Amniotic stem cell (primary cell): ENCODE measurements around the gene BCL2.
"Not testable (repeated sequence)": the region's sequence is repeated elsewhere in the genome, so short reads cannot be mapped to it uniquely, and the experiment has no call there.

Experiments used
- DNase-seq: peaks from one replicate; lab custom pipeline; 2025; lab: John Stamatoyannopoulos, UW

The BCL2 gene

DNA sequence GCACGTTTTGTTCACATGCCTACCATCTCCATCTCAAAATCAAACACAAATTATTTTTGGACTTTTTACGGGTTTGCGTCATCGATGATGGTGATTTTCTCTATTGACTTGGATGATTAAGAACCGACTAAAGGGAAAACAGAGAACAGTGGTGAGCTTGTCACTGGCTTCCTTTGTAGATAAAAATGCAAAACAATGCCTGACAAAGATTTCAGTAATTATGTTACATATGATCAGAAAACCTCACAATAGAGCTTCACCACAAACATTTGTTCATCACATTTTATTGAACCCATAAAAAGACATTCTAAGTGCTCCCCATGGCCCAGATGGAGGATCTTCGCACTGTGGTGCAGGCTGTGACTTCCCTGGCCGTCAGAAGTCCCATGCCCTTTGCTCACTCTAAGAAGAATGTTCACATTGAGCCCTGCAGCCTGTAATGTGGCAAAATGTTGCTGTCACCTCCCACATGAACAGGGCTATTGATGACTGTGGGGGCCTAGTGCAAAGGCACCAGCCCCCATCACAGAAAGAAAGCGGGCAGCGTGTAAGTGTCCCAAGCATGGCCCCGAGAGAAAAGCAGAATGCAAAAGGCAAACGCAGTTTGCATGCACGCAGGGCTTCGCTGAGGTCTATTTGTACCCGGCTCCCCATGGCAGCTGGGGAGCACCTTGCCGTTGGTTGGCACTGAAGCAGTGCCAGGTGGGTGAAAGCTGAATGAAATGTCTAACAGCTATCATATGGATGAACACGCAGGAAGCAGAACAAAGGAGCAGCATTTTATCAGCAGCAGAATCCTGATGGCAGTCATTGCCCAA is 60.6 kb downstream of the BCL2 start:
- DNase-seq: no peak

DNA sequence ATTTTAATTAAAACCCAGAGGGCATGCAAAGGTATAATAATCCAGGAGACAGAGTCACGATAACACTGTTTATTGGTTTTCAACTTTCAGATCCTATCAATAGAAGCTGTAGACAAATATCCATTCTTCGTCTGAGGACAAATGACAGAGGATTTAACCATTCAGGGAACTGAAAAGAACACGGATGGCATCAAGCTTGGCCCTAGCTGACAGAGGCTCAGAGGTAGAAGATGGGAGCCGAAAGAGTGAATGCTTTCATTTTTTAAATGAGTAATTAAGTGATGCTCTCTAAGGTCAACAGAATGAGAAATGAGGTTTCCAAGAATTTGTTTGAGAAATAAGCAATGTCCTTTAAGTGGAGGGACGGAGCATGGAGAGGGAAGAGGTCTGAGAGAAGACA is 62.1 kb downstream of the BCL2 start:
- no peak for DNase-seq

DNA sequence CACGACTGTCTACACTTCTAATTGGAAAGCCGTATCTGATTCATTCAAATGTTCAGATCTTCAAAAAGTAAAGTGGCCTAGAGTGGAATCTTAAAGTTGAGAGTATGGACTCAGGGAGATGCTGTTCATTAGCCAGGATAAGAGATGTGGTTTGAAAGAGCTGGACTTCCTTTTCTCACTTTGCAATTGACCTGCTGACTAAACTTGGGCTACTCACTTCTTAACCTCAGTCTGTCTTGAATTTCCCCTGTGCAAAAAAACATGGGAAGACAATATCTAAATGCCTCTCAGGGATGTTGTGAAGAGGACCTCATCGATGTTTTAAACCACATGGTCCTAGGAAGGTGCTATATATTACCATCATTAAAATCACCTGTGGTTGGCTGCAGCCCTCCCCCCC is 64.1 kb downstream of the BCL2 start:
- DNase-seq: no peak

DNA sequence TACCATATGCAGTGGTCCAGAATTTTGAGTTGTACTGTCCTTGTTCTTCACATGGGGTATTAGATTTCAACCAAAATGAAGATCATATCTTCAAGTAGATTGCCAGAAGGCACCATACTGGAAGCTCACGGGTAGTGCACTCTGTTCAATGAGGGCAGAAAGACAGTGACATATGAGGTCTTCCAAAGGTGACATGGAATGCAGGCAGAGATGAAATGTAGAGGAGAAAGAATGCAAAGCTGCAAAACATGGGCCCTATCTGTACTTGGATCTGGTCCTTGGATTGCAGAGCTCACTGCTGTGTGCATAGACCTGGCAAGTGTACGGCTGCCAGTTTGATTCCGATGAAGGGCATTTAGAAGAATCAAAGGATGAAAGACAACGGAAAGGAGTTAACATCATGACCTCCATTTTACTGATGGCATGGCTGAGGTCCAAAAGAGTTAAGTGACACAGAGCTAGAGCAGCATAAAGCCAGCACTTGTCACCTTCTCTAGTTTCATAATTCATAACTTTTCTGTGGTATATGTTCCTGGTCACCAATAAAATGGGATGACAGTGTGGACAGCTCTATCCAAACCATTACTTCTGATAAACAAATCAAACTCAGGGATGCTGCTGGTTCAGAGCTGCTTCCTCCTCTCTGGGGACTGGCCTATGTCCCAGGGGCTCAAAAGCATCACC is 64.7 kb downstream of the BCL2 start:
- DNase-seq: no peak

DNA sequence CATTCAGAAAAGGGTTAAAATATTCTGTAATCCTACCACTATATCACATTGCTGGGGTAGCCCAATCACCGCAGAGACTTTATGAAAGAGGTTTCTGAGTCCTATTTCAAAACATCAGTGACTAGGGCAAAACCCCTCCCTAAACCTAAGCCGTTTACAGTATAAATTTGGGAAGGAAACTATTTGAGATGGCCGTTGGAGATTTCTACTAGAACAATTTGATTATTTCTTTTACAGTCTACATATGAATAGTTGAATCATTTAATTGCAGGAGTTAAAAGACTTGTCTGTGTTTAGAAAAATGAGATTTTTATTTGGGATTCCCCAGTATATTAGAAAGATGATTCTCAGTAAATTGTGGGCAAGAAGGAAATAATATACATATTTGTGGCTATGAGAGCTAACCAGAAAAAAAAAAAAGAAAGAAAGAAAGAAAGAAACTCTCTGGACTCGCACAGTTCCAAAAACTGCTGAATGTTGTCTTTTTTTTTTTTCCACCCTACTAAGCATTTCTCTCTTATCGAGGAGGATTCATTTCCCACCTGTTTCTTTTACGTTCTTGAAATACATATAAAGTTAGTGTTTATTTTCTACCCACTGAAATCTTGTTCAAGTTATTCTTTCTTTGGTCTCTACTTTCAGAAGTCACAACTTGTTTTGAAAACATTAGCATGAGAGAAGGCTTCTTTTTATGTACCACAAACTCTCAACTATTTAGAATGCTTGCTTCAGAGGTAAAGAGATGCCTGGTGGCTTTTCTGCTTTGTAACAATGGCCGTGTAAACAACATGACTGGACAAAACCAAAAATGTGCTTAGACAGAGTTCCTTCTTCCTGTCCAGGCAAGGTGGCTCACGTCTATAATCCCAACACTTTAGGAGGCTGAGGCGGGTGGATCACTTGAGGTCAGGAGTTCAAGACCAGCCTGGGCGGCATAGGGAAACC is 65.9 kb downstream of the BCL2 start:
- peak; percentile 27 for DNase-seq

DNA sequence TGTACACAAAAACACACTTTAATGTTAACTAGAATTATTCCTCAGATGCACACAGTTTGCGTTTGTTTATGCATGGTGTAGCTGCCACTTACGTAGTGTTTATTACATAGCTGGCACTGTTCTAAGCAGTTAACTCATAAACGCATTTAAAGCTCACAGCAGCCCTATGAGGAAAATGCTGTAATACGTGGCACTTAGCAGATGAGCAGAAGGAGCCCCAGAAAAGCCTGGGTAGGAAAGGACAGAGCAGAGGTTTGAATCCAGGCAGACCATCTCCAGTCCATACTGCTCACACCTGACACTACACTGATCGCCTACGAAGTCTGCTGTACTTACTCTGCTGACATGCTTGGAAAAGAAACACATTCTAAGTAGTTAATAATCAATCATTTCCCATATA is 66.6 kb downstream of the BCL2 start:
- DNase-seq: no peak

DNA sequence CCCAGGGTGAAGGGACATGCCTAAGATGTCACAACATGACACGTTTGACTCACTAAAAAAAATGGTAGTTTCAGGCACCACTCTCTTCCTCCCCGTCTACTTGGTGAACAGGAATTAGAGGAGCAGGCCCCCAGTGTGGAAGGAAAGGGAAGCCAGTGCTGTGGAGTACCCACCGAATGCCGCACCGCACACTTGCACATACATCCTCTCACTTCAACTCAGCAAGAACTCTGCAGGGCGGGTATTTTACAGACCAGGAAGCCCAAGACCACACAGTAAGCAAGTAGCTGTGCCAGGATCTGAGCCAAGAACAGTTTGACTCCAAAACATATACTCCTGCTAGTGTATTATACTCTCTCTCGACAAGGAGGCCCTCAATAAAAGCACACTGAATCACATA is 69.8 kb downstream of the BCL2 start:
- DNase-seq: no peak

DNA sequence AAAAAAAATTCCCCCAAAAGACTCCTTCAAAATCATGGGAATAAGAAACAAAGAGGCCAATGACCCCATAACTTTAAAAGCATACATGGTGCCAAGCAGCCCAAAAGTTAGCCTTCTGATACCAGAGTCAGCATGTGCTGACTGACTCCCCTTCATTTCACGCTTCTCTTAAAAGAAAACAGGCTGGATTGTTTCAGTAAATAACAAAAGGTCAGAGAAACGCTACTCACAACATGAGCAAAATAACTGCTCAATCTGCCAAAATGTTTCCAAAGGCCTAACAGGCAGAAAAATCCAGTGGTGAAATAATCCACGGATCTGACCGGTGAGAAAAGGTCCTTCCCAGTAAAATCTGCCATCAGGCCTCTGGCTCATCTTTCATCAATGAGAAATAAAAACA is 71.6 kb downstream of the BCL2 start:
- no peak for DNase-seq

DNA sequence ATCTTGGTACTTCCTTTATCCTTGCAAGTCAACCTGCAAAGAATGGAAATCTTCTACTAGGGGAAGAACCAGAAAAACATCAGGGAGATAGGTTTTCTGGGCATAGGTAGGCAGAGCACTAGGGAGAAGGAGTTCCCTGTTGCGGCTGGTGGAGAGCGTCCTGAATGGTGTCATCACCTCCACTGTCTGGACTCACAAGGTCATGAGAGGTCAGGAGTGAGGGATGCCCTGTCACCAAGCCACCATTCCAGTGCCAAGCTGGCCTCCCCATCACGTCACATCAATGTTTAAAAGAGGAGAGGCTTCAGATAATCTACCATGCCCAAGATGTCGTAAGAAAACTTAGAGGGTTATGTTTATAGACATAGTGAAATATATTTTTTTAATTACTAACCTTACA is 72.1 kb downstream of the BCL2 start:
- DNase-seq: no peak

DNA sequence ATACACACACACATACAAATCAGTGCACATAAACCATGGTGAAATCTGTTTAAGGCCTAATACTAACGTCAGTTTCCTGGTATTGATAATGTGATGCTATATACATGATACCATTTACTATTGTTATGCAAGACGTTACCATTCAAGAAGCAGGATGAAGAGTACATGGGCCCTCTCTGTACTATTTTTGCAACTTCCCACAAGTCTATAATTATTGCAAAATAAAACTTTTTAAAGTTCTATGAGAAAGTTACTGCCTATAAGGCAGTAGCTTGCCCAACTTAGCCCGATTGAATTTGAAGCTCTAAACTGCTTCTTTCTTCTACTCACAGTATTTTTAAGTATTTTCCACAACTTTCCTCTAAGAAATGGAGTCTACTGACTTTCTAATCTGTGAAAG is 74.0 kb downstream of the BCL2 start:
- no peak for DNase-seq

DNA sequence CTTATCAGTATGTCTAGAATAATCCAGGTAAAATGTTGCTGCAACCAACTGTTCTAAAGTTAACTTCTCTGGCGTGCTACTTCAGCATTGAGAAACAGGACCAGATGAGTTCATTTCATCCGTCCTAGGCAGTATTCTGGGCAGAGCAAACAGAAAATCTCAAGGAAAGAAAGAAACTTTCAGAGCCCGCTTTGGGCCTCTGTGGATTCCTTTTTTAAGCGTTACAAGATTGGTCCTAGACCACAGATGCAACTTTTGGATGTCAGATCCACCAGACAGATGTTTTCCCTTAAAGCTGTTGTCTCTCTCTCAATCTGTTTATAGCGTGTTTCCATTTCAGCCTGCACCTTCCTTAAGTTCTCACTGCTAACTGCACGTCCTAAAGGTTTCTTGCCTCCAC is 75.0 kb downstream of the BCL2 start:
- DNase-seq: no peak

DNA sequence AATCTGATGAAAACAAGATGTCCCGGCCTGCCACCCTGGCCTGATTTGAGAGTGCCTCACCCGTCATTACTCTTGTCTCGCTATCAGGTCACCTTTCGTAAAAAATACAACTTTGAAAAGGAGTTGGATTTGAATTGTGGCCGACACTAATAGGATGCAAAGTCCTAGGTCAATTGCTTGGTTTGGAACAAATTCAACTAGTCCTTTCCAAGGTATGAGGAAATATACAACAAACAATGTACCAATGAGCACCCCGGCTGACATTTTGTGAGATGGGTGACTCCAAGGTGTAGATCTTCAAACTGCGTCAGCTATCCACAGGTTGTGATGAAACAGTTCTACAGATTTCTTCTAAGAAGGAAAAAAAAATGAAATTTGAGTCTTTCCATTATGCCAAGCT is 77.8 kb downstream of the BCL2 start:
- no peak for DNase-seq

DNA sequence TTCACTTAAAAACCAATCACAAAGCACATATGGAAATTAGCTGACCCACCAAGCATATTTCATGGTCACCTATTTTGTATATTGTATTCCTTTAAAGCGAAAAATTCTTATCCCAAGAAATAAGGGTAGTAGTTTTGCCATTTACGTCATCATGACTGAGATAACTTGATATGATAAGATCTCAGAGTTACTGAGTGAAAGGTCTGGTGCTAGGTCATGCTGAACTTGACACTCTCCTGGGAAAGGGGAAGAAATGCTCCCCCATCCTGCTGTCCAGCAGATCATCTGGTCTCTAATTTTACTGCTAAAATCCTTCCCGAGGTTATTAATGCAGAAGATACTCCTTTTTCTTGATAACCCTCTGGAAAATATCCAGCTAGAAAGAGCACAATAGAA is 78.3 kb downstream of the BCL2 start:
- no peak for DNase-seq

DNA sequence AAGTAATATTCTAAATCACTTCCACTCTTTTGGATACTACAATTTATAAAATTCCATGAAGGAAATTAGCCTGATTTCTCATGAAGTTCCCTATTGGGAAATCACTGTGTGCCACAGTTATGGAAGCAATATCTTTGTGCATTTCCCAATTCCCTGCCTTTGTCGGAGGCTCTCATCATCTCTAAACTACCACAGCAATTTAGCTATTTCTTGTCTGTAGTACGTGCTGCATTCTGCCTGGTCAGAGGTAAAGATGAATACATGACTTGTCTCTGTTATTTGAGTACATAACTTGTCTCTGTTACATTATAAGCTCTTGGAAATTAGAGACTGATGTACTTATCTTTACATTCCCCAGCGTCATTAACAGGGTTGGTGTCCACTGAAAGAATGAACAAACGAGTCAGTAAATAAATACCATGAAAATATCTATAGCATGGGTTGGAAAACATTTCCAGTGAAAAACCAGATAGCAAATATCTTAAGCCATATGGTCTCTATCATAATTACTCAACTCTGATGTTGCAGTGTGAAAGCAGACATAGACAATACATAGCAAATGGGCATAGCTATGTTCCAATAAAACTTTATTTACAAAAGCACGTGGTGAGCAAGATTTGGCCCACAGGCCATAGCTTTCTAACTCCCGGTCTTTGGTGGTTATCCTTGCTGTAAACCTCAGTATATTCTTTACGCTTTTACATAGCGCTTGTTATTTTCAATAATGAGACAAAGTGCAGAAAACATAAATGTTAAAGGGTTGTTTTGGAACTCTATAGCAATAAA is 78.8 kb downstream of the BCL2 start:
- no peak for DNase-seq

DNA sequence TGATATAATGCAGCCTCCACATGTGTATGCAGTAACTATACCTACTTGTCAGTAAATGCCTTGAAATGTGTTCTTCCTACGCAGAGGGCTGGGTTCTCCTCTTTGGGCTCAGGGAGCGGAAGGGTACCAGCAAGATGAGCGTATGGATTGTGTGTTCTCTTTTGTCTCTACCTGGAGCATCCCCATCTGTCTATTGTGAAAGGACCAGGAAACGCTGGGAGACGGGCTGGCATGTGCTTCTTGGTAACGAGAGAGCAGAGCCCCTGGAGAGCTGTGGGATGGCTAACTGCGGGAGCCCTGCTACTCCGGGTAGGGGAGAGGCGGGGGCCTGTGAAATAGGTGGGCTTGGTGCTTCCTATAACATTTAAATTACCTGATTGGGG is 80.9 kb downstream of the BCL2 start:
- DNase-seq: no peak

DNA sequence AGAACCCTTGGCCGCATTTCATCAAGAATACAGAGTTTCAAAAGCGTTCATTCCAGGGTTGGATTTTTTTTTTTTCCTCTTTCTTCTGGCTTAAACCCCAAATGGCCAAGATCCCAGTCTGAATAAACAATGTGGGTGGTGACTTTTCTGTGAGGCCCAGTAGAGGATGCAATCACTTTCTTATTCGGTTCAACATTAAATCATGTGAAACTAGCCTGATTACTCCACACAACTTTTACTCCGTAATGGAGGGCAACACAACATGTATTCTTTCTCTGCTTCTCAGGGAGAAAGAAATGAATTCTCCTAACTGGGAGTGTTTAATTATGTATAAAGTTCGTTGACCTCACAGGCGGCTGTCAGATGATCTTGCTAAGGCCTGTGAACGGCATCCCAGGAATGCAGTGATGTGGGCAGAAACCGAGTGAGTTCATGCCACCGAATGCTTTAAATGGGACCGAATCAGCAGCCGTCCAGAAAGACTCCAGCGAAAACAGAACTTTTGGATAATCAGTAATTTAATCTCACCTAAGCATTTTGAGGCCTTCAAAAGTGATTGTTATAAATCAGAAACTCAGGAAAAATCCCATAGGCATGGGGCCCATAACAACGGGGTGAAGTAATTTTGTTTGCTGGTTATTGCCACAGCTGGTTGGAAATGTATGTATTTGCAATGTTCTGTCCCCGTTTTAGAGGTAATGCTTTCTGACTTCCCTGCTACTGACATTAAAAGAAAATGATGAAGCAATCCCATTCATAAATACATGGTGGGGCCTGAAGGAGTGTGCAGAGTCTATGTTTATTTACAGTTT is 81.5 kb downstream of the BCL2 start:
- peak; percentile 59 for DNase-seq

DNA sequence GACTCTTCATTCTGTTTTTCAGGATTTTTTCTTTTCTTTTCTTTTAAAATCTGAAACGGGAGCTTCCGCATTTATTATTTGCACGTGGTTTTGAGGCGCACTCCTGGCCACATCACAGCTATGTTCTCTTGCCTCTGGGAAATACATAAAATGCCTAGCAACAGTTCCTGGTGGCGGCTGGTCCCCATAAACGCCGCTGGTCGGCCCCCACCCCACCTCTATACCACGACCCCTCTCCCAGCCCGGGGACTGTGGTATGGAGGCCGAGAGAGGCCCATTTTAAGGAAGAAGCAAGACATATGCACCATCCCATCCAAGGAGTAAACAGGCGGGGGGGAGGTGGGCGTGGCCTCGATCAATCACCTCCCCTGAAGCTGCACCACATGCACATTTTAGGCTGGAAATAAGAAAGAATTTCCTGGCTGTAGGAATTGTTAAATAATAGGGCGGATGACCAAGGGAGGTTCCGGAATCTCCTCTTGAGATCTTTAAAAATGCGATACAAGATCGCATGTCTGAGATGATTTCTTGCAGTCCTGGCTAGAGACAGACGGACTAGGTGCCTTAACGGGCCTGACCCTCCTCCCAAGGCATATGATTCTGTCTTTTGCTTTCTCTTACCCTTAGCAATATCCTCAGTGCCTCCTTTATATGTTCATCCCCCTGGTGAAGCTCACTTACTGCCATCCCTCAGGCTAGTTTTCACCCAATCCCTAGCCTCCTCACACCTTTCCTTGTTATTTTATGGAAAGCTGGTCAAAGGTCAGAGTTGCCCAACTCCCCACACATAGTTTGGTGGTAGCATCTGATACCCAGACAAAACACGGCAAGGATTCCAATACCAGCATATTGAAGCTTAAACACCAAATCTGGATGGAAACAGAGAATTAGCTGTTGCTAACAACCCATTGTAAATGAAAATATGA is 82.4 kb downstream of the BCL2 start:
- no peak for DNase-seq

DNA sequence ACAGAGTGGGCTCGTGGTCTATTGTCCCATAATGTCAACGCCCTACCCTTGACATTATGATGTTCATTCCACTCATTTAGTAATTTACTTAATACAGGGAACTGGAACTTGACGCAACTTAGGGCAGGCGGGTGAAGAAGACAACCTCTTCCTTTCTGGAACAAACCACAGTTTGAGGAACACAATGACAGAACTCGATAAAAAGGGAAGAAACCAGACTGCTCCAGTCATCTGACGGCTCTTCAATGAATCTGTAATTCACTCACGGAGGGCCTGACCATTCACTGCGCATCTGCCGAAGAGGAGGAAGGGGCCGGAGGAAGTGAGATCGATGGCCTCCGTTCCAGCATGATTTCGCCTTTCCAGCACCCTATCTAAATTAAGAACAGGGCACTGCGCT is 83.2 kb downstream of the BCL2 start:
- DNase-seq: no peak

DNA sequence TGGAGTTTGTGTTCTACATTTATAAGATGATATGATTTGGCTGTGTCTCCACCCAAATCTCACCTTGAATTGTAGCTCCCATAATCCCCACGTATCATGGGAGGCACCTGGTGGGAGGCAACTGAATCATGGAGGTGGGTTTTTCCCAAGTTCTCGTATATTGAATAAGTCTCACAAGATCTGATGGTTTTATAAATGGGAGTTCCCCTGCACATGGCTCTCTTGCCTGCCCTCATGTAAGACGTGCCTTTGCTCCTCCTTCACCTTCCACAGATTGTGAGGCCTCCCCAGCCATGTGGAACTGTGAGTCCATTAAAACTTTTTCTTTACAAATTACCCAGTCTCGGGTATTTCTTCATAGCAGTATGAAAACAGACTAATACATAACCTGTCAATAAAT is 83.6 kb downstream of the BCL2 start:
- not testable (repeated sequence) for DNase-seq

DNA sequence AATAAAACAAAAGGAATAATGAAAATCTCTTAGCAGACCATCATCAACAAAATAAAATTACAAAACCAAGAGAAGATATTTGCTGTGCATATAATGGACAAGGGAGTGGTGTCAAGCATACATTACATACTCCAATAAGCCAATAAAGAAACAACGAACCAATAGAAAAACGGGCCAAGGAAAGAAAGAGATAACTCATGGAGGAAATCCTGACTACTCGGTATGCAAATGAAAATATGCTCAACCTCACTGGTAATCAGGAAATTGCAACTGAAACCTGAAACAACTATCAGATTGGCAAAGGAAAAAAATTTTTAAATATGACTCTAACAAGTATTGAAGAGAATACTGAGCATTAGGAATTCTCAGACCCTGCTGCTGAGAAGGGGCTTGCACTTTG is 84.7 kb downstream of the BCL2 start:
- no peak for DNase-seq
